ENCODE results near the gene STK17B.

Gene STK17B

GRCh38 chr2:196181484-196181883 is 10.1 kb upstream of the STK17B start:
- H3K9me3 ChIP-seq (ENCODE audit: low read length) = no peaks in the 10 kb centered on the region
- peaks cover 5% of the 10 kb centered on the region for H3K27me3 ChIP-seq (ENCODE audit: insufficient read depth, low read length)
- H3K36me3 ChIP-seq (ENCODE audit: insufficient read depth, low read length) = no peaks in the 10 kb centered on the region
- H3K4me3 ChIP-seq (ENCODE audit: low read length) = no peak overlapping the region
- no peak overlapping the region for H2AFZ ChIP-seq (ENCODE audit: low read depth, low read length)
- no peaks in the 10 kb centered on the region for H3K4me1 ChIP-seq (ENCODE audit: insufficient read depth, low read length)

GRCh38 chr2:196177124-196177523 is 5.7 kb upstream of the STK17B start:
- H2AFZ ChIP-seq (ENCODE audit: low read depth, low read length) = no peak overlapping the region
- no peaks in the 10 kb centered on the region for H3K9me3 ChIP-seq (ENCODE audit: low read length)
- H3K36me3 ChIP-seq (ENCODE audit: insufficient read depth, low read length) = no peaks in the 10 kb centered on the region
- H3K4me3 ChIP-seq (ENCODE audit: low read length) = no peak overlapping the region
- H3K27me3 ChIP-seq (ENCODE audit: insufficient read depth, low read length) = peaks cover 15% of the 10 kb centered on the region
- H3K4me1 ChIP-seq (ENCODE audit: insufficient read depth, low read length) = no peaks in the 10 kb centered on the region

GRCh38 chr2:196176142-196176738 is 4.9 kb upstream of the STK17B start:
- Histone ChIP-seq H3K27me3 (ENCODE audit: insufficient read depth, low read length) (peaks cover 15% of the 10 kb centered on the region), H3K4me1 (ENCODE audit: insufficient read depth, low read length) (no peaks in the 10 kb centered on the region)

GRCh38 chr2:196174404-196174803 is 3.0 kb upstream of the STK17B start:
- H3K4me3 ChIP-seq (ENCODE audit: low read length) = no peak overlapping the region
- H2AFZ ChIP-seq (ENCODE audit: low read depth, low read length) = no peak overlapping the region
- no peaks in the 10 kb centered on the region for H3K36me3 ChIP-seq (ENCODE audit: insufficient read depth, low read length)
- no peaks in the 10 kb centered on the region for H3K9me3 ChIP-seq (ENCODE audit: low read length)
- peaks cover 8% of the 10 kb centered on the region for H3K4me1 ChIP-seq (ENCODE audit: insufficient read depth, low read length)
- peaks cover 15% of the 10 kb centered on the region for H3K27me3 ChIP-seq (ENCODE audit: insufficient read depth, low read length)

More at GRCh38 chr2:196176142-196176738, 4.9 kb upstream of the STK17B start:
- H2AFZ ChIP-seq (ENCODE audit: low read depth, low read length) = no peak overlapping the region
- no peaks in the 10 kb centered on the region for H3K36me3 ChIP-seq (ENCODE audit: insufficient read depth, low read length)
- no peaks in the 10 kb centered on the region for H3K9me3 ChIP-seq (ENCODE audit: low read length)
- H3K4me3 ChIP-seq (ENCODE audit: low read length) = no peak overlapping the region

- Histone ChIP-seq H2AFZ (ENCODE audit: low read depth, low read length) (no peak overlapping the region), H3K9me3 (ENCODE audit: low read length) (no peaks in the 10 kb centered on the region), H3K36me3 (ENCODE audit: insufficient read depth, low read length) (no peaks in the 10 kb centered on the region), H3K4me1 (ENCODE audit: insufficient read depth, low read length) (peaks cover 8% of the 10 kb centered on the region), H3K4me3 (ENCODE audit: low read length) (no peak overlapping the region), H3K27me3 (ENCODE audit: insufficient read depth, low read length) (peaks cover 15% of the 10 kb centered on the region)
Measured at GRCh38 chr2:196173505-196173904, 2.1 kb upstream of the STK17B start.

GRCh38 chr2:196172951-196173350 is 1.6 kb upstream of the STK17B start:
- no peak overlapping the region for H2AFZ ChIP-seq (ENCODE audit: low read depth, low read length)
- no peaks in the 10 kb centered on the region for H3K36me3 ChIP-seq (ENCODE audit: insufficient read depth, low read length)
- peaks cover 15% of the 10 kb centered on the region for H3K27me3 ChIP-seq (ENCODE audit: insufficient read depth, low read length)
- no peak overlapping the region for H3K4me3 ChIP-seq (ENCODE audit: low read length)
- H3K9me3 ChIP-seq (ENCODE audit: low read length) = no peaks in the 10 kb centered on the region
- peaks cover 8% of the 10 kb centered on the region for H3K4me1 ChIP-seq (ENCODE audit: insufficient read depth, low read length)

GRCh38 chr2:196171946-196172345 is 568 bp upstream of the STK17B start:
- H3K9me3 ChIP-seq (ENCODE audit: low read length) = no peaks in the 10 kb centered on the region
- peak overlapping the region; percentile 46 for H3K4me3 ChIP-seq (ENCODE audit: low read length)

GRCh38 chr2:196170606-196171247 is 651 bp downstream of the STK17B start:
- peak overlapping the region; percentile 90 for H2AFZ ChIP-seq (ENCODE audit: low read depth, low read length)
- H3K4me3 ChIP-seq (ENCODE audit: low read length) = peak overlapping the region; percentile 65
- peaks cover 15% of the 10 kb centered on the region for H3K27me3 ChIP-seq (ENCODE audit: insufficient read depth, low read length)
- peaks cover 8% of the 10 kb centered on the region for H3K4me1 ChIP-seq (ENCODE audit: insufficient read depth, low read length)
- H3K9me3 ChIP-seq (ENCODE audit: low read length) = no peaks in the 10 kb centered on the region
- H3K36me3 ChIP-seq (ENCODE audit: insufficient read depth, low read length) = no peaks in the 10 kb centered on the region

More at GRCh38 chr2:196171946-196172345, 568 bp upstream of the STK17B start:
- Histone ChIP-seq H3K36me3 (ENCODE audit: insufficient read depth, low read length) (no peaks in the 10 kb centered on the region), H2AFZ (ENCODE audit: low read depth, low read length) (peak overlapping the region; percentile 90), H3K4me1 (ENCODE audit: insufficient read depth, low read length) (peaks cover 8% of the 10 kb centered on the region), H3K27me3 (ENCODE audit: insufficient read depth, low read length) (peaks cover 15% of the 10 kb centered on the region)

- peaks cover 8% of the 10 kb centered on the region for H3K4me1 ChIP-seq (ENCODE audit: insufficient read depth, low read length)
- H3K9me3 ChIP-seq (ENCODE audit: low read length) = no peaks in the 10 kb centered on the region
- peaks cover 15% of the 10 kb centered on the region for H3K27me3 ChIP-seq (ENCODE audit: insufficient read depth, low read length)
- H3K4me3 ChIP-seq (ENCODE audit: low read length) = peak overlapping the region; percentile 65
- H2AFZ ChIP-seq (ENCODE audit: low read depth, low read length) = peak overlapping the region; percentile 90
- no peaks in the 10 kb centered on the region for H3K36me3 ChIP-seq (ENCODE audit: insufficient read depth, low read length)
Measured at GRCh38 chr2:196170213-196170605, 1.2 kb downstream of the STK17B start.

- Histone ChIP-seq H3K4me1 (ENCODE audit: insufficient read depth, low read length) (peaks cover 8% of the 10 kb centered on the region), H3K36me3 (ENCODE audit: insufficient read depth, low read length) (no peaks in the 10 kb centered on the region), H3K27me3 (ENCODE audit: insufficient read depth, low read length) (peaks cover 15% of the 10 kb centered on the region), H3K4me3 (ENCODE audit: low read length) (peak overlapping the region; percentile 65), H3K9me3 (ENCODE audit: low read length) (no peaks in the 10 kb centered on the region), H2AFZ (ENCODE audit: low read depth, low read length) (peak overlapping the region; percentile 90)
Measured at GRCh38 chr2:196169516-196169915, 1.9 kb downstream of the STK17B start.

- Histone ChIP-seq H3K4me1 (ENCODE audit: insufficient read depth, low read length) (peaks cover 8% of the 10 kb centered on the region), H3K9me3 (ENCODE audit: low read length) (no peaks in the 10 kb centered on the region), H2AFZ (ENCODE audit: low read depth, low read length) (no peak overlapping the region), H3K36me3 (ENCODE audit: insufficient read depth, low read length) (no peaks in the 10 kb centered on the region), H3K27me3 (ENCODE audit: insufficient read depth, low read length) (peaks cover 8% of the 10 kb centered on the region), H3K4me3 (ENCODE audit: low read length) (no peak overlapping the region)
Measured at GRCh38 chr2:196168181-196168580, 3.2 kb downstream of the STK17B start.

GRCh38 chr2:196167666-196168065 is 3.7 kb downstream of the STK17B start:
- H2AFZ ChIP-seq (ENCODE audit: low read depth, low read length) = no peak overlapping the region
- H3K4me3 ChIP-seq (ENCODE audit: low read length) = no peak overlapping the region
- H3K4me1 ChIP-seq (ENCODE audit: insufficient read depth, low read length) = peaks cover 8% of the 10 kb centered on the region
- H3K9me3 ChIP-seq (ENCODE audit: low read length) = no peaks in the 10 kb centered on the region
- H3K27me3 ChIP-seq (ENCODE audit: insufficient read depth, low read length) = peaks cover 4% of the 10 kb centered on the region
- peaks cover 3% of the 10 kb centered on the region for H3K36me3 ChIP-seq (ENCODE audit: insufficient read depth, low read length)

- no peak overlapping the region for H2AFZ ChIP-seq (ENCODE audit: low read depth, low read length)
Measured at GRCh38 chr2:196166876-196167275, 4.5 kb downstream of the STK17B start.

More at GRCh38 chr2:196166876-196167275, 4.5 kb downstream of the STK17B start:
- H3K27me3 ChIP-seq (ENCODE audit: insufficient read depth, low read length) = no peaks in the 10 kb centered on the region
- H3K4me3 ChIP-seq (ENCODE audit: low read length) = no peak overlapping the region
- H3K9me3 ChIP-seq (ENCODE audit: low read length) = no peaks in the 10 kb centered on the region
- peaks cover 3% of the 10 kb centered on the region for H3K36me3 ChIP-seq (ENCODE audit: insufficient read depth, low read length)
- peaks cover 8% of the 10 kb centered on the region for H3K4me1 ChIP-seq (ENCODE audit: insufficient read depth, low read length)
